Mesendoderm (in vitro differentiated cells): Measurements from ENCODE around the gene MPPED1.

Experiments used
- DNase-seq: peaks from one replicate; pipeline ENCODE4 v3.0.0; 2013
- H2AK5ac ChIP-seq: 2 replicates; pipeline ENCODE4 v1.6.1; 2013; ENCODE audit warnings: low read length, inconsistent platforms
- H2BK120ac ChIP-seq: 2 replicates; pipeline ENCODE4 v1.6.1; 2013; ENCODE audit warnings: low read depth, mild to moderate bottlenecking, low read length, moderate library complexity, mixed read lengths
- H2BK15ac ChIP-seq: replicated peaks from 2 replicates; pipeline ENCODE4 v1.6.1; 2013; ENCODE audit warnings: low read depth, mild to moderate bottlenecking, moderate library complexity
- H2BK5ac ChIP-seq: 2 replicates; pipeline ENCODE4 v1.6.1; 2013; ENCODE audit warnings: low read length, inconsistent platforms
- H3K18ac ChIP-seq: 2 replicates; pipeline ENCODE4 v1.6.1; 2013; ENCODE audit warnings: mild to moderate bottlenecking, low read length, mixed read lengths
- H3K23ac ChIP-seq: one replicate; pipeline ENCODE4 v1.6.1; 2013; ENCODE audit warnings: low read length
- H3K27ac ChIP-seq: 2 replicates; pipeline ENCODE4 v1.5.1; 2013; ENCODE audit warnings: low read depth, mild to moderate bottlenecking, inconsistent platforms, low read length, moderate library complexity
- H3K27me3 ChIP-seq: 2 replicates; pipeline ENCODE4 v1.6.1; 2013; ENCODE audit warnings: low read length, control low read depth, mild to moderate bottlenecking, inconsistent platforms; ENCODE audit not compliant: insufficient read depth, poor library complexity
- H3K36me3 ChIP-seq: 2 replicates; pipeline ENCODE4 v1.6.1; 2013; ENCODE audit warnings: low read length, inconsistent platforms; ENCODE audit not compliant: control insufficient read depth, insufficient read depth
- H3K4ac ChIP-seq: one replicate; pipeline ENCODE4 v1.6.1; 2013; ENCODE audit warnings: low read depth, mild to moderate bottlenecking, low read length, moderate library complexity
- H3K4me1 ChIP-seq: 2 replicates; pipeline ENCODE4 v1.6.1; 2013; ENCODE audit warnings: low read depth, low read length, inconsistent platforms; ENCODE audit not compliant: control insufficient read depth
- H3K4me2 ChIP-seq: 2 replicates; pipeline ENCODE4 v1.6.1; 2013; ENCODE audit warnings: low read length
- H3K4me3 ChIP-seq: 2 replicates; pipeline ENCODE4 v1.5.1; 2013; ENCODE audit warnings: mild to moderate bottlenecking, low read length
- H3K56ac ChIP-seq: one replicate; pipeline ENCODE4 v1.6.1; 2013; ENCODE audit warnings: low read length
- H3K79me1 ChIP-seq: 2 replicates; pipeline ENCODE4 v1.6.1; 2013; ENCODE audit warnings: low read length, inconsistent platforms
- H3K79me2 ChIP-seq: 2 replicates; pipeline ENCODE4 v1.6.1; 2013; ENCODE audit warnings: mild to moderate bottlenecking, low read length; ENCODE audit not compliant: control insufficient read depth, insufficient read depth
- H3K9ac ChIP-seq: 2 replicates; pipeline ENCODE4 v1.6.1; 2013; ENCODE audit warnings: low read length, inconsistent platforms
- H4K5ac ChIP-seq: one replicate; pipeline ENCODE4 v1.6.1; 2013; ENCODE audit warnings: low read length
- H4K8ac ChIP-seq: one replicate; pipeline ENCODE4 v1.6.1; 2013; ENCODE audit warnings: low read depth, mild to moderate bottlenecking, control low read depth, low read length, moderate library complexity
- WGBS: extraction: QIAGEN DNeasy Blood & Tissue Kit; methylation state at CpG from one replicate; pipeline ENCODE4 v1.1.7; 2013; ENCODE audit warnings: low lambda C conversion rate, missing lambda C conversion rate; ENCODE audit not compliant: insufficient coverage; ENCODE audit errors: extremely low coverage; 5-methylcytosine and 5-hydroxymethylcytosine counted together

MPPED1 gene

GRCh38 chr22:43449831-43450225 lies 38.0 kb downstream of the MPPED1 start:
- WGBS: no CpG with 5 or more reads among the region's 11 CpGs
- Histone ChIP-seq H3K4me2 (no peak overlapping the region), H4K5ac (no peak overlapping the region)

GRCh38 chr22:43451371-43452050 lies 39.7 kb downstream of the MPPED1 start:
- Histone ChIP-seq H3K4me1 (no peaks in the 10 kb centered on the region), H4K5ac (no peak overlapping the region), H3K36me3 (no peaks in the 10 kb centered on the region), H3K4me3 (no peak overlapping the region), H3K4me2 (no peak overlapping the region), H2AK5ac (no peak overlapping the region), H3K79me2 (no peaks in the 10 kb centered on the region), H3K27ac (no peak overlapping the region), H4K8ac (no peak overlapping the region), H3K18ac (no peak overlapping the region), H3K79me1 (no peaks in the 10 kb centered on the region), H2BK15ac (no peak overlapping the region), H3K4ac (no peak overlapping the region), H2BK120ac (no peak overlapping the region), H2BK5ac (no peak overlapping the region), H3K27me3 (no peaks in the 10 kb centered on the region), H3K56ac (no peak overlapping the region), H3K9ac (no peak overlapping the region), H3K23ac (no peak overlapping the region)
- DNase-seq: no peak
- WGBS: 100% methylated on average over 1 of the region's 18 CpGs

More at GRCh38 chr22:43449831-43450225, 38.0 kb downstream of the MPPED1 start:
- no peaks in the 10 kb centered on the region for H3K4me1 ChIP-seq
- no peak overlapping the region for H3K56ac ChIP-seq
- no peaks in the 10 kb centered on the region for H3K36me3 ChIP-seq
- no peak overlapping the region for H2AK5ac ChIP-seq
- H3K4ac ChIP-seq: no peak overlapping the region
- no peak overlapping the region for H2BK5ac ChIP-seq
- no peaks in the 10 kb centered on the region for H3K79me2 ChIP-seq
- no peak overlapping the region for H4K8ac ChIP-seq
- H3K23ac ChIP-seq: no peak overlapping the region
- H3K79me1 ChIP-seq: no peaks in the 10 kb centered on the region
- no peak overlapping the region for H2BK15ac ChIP-seq
- DNase-seq: no peak
- H3K9ac ChIP-seq: no peak overlapping the region
- no peak overlapping the region for H3K27ac ChIP-seq
- no peaks in the 10 kb centered on the region for H3K27me3 ChIP-seq
- H3K4me3 ChIP-seq: no peak overlapping the region
- H2BK120ac ChIP-seq: no peak overlapping the region
- no peak overlapping the region for H3K18ac ChIP-seq

- Histone ChIP-seq H3K79me2 (no peaks in the 10 kb centered on the region), H3K4me1 (no peaks in the 10 kb centered on the region), H3K27ac (no peak overlapping the region), H3K23ac (no peak overlapping the region), H2BK120ac (no peak overlapping the region), H3K36me3 (no peaks in the 10 kb centered on the region), H3K79me1 (no peaks in the 10 kb centered on the region), H3K9ac (no peak overlapping the region), H3K4ac (no peak overlapping the region), H3K4me2 (no peak overlapping the region), H3K56ac (no peak overlapping the region), H4K8ac (no peak overlapping the region), H3K27me3 (no peaks in the 10 kb centered on the region), H2BK5ac (no peak overlapping the region), H2BK15ac (no peak overlapping the region), H4K5ac (no peak overlapping the region), H3K4me3 (no peak overlapping the region), H2AK5ac (no peak overlapping the region), H3K18ac (no peak overlapping the region)
- WGBS: no CpG with 5 or more reads among the region's 2 CpGs
- DNase-seq: no peak
These were observed 44.0 kb downstream of the MPPED1 start for GRCh38 chr22:43455846-43456245.

GRCh38 chr22:43457002-43457401 lies 45.2 kb downstream of the MPPED1 start:
- no peak overlapping the region for H3K4me3 ChIP-seq
- H3K27ac ChIP-seq: no peak overlapping the region
- DNase-seq: no peak
- no peak overlapping the region for H2BK15ac ChIP-seq
- H3K4me1 ChIP-seq: no peaks in the 10 kb centered on the region
- no peak overlapping the region for H2AK5ac ChIP-seq
- H3K27me3 ChIP-seq: no peaks in the 10 kb centered on the region
- H3K4ac ChIP-seq: no peak overlapping the region
- no peaks in the 10 kb centered on the region for H3K79me2 ChIP-seq
- WGBS: no CpG with 5 or more reads among the region's 3 CpGs
- no peak overlapping the region for H4K5ac ChIP-seq
- H3K56ac ChIP-seq: no peak overlapping the region
- H3K18ac ChIP-seq: no peak overlapping the region
- no peak overlapping the region for H2BK120ac ChIP-seq
- no peak overlapping the region for H3K9ac ChIP-seq
- no peak overlapping the region for H3K23ac ChIP-seq
- H2BK5ac ChIP-seq: no peak overlapping the region
- no peaks in the 10 kb centered on the region for H3K36me3 ChIP-seq
- H3K4me2 ChIP-seq: no peak overlapping the region
- H3K79me1 ChIP-seq: no peaks in the 10 kb centered on the region
- H4K8ac ChIP-seq: no peak overlapping the region

GRCh38 chr22:43462701-43463100 lies 50.9 kb downstream of the MPPED1 start:
- Histone ChIP-seq H3K56ac (no peak overlapping the region), H2AK5ac (no peak overlapping the region), H2BK5ac (no peak overlapping the region), H3K18ac (no peak overlapping the region), H3K4me1 (no peaks in the 10 kb centered on the region), H3K27ac (no peak overlapping the region), H3K9ac (no peak overlapping the region), H3K79me1 (no peaks in the 10 kb centered on the region), H3K27me3 (no peaks in the 10 kb centered on the region), H2BK15ac (no peak overlapping the region), H3K36me3 (no peaks in the 10 kb centered on the region), H3K4me2 (no peak overlapping the region), H2BK120ac (no peak overlapping the region), H3K4me3 (no peak overlapping the region), H3K79me2 (no peaks in the 10 kb centered on the region), H3K4ac (no peak overlapping the region), H3K23ac (no peak overlapping the region), H4K5ac (no peak overlapping the region), H4K8ac (no peak overlapping the region)
- no peak for DNase-seq

DNA sequence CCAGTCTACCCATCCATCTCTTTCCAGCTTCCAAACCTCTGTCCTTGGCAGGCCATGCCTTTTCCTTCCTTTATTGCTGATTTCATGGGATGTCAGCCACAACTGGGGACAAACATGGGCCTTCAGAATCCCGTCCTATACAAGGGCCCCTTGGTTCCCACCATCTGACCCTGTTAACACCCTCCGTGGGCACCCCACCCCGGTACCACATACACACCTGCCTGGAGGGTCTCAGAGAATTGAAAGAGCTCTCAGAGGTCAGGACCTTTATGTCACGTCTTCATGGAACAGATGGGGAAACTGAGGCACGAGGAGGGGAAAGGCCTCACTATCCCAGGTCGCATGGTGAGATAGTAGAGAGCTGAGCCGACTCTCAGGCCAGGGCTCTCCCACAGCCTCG lies 53.0 kb downstream of the MPPED1 start:
- Histone ChIP-seq H2AK5ac (no peak overlapping the region), H2BK5ac (no peak overlapping the region), H3K36me3 (no peaks in the 10 kb centered on the region), H4K8ac (no peak overlapping the region), H3K27ac (no peak overlapping the region), H3K4me3 (no peak overlapping the region), H2BK120ac (no peak overlapping the region), H2BK15ac (no peak overlapping the region), H3K4me1 (no peaks in the 10 kb centered on the region), H3K9ac (no peak overlapping the region), H3K4ac (no peak overlapping the region), H4K5ac (no peak overlapping the region), H3K79me2 (no peaks in the 10 kb centered on the region), H3K23ac (no peak overlapping the region), H3K79me1 (no peaks in the 10 kb centered on the region), H3K27me3 (no peaks in the 10 kb centered on the region), H3K4me2 (no peak overlapping the region), H3K56ac (no peak overlapping the region), H3K18ac (no peak overlapping the region)
- no peak for DNase-seq
- no CpG with 5 or more reads among the region's 8 CpGs for WGBS
